Stimulated activated CD4-positive, alpha-beta T cell treated with anti-CD3 and anti-CD28 coated beads, TNF-alpha, amount 100 ng/mL, for 48 hours (primary cell): ENCODE data around the gene WFDC1.
A peak's percentile ranks its signal among the peaks of the same experiment; 100 is the strongest.

Experiments
- DNase-seq, 3 donors: peaks; one replicate each; pipeline ENCODE4 v3.0.0-alpha.2; 2020; ENCODE audit warnings: low read depth in 3 of 3

The WFDC1 gene, protein sequence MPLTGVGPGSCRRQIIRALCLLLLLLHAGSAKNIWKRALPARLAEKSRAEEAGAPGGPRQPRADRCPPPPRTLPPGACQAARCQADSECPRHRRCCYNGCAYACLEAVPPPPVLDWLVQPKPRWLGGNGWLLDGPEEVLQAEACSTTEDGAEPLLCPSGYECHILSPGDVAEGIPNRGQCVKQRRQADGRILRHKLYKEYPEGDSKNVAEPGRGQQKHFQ

DNA sequence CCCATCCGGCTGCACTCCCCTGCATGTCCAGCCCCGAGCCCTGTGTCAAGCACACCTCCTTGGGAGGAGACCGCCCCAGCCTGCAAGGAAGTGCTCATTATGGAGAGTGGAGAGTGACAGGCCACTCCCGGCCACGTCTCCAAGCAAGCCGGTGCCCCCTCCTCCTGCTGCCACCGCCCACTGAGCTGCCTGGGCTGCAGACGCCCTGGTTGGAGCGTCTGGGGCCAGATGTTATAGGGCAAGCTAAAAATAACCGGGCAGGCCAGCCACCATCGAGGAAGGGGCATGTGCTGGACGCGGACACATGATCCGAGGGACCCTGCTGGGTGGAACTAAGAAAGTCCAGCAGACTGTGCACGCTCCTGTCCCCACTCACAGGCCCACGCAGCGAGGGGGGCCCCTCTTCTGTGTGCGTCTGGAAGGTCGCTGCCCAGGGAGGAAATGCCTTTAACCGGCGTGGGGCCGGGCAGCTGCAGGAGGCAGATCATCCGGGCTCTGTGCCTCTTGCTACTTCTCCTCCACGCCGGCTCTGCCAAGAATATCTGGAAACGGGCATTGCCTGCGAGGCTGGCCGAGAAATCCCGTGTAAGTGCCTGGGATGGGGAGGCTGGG lies at the start of gene WFDC1:
WFDC1 (plus strand) TSS at position 348 of the 612 bp plus-strand sequence; CDS start at position 442, 94 bp downstream.
- no peak for DNase-seq

DNA sequence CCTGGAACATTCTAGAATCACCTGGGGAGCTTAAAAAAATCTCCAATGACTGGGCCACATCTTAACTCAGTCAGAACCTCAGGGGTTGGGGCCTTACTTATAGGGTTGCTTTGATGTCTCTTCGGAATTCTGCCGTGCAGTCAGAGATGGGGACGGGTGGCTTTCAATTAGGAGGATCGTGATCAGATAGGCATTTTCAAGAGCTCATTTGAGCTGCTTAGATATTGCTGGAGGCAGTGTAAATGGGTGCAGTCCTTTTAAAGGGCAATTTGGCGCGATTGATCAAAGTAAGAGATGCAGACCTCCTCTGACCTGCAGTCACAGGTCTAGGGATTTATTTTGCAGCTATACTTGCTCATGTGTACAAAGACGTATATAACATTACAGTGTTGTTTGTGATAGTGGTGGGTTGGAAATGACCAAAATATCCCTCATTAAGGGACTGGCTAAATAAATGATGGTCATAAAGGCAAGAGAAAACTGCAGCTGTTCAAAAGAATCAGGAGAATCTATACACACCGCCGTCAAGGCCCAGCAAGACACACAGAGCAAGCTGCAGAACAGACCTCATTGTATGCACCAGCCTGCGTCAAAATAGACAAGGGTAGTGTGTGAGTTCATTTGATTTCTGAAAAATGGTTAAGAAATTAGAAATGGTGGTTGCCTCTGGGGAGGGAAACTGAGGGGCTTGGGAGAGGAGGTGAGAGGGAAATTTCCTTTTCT lies 48.6 kb upstream of the WFDC1 start:
- no peak for DNase-seq

DNA sequence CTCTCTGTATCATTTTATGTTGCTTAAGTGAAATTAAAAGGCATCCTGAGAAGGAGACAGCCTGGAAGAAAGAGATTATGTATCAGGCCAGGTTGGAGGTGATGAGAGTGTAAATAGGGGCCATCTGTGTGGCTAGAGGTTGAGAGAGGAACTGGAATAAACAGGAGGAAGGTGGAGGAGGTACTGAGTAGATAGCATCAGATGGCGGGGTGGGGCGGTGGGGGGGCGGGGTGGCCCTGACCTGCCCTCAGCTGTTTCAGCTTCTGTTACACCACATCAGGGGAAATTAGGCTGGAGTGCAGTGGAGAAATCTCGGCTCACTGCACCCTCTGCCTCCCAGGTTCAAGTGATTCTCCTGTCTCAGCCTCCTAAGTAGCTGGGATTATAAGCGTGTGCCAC lies 48.0 kb upstream of the WFDC1 start:
- DNase-seq = no peak

DNA sequence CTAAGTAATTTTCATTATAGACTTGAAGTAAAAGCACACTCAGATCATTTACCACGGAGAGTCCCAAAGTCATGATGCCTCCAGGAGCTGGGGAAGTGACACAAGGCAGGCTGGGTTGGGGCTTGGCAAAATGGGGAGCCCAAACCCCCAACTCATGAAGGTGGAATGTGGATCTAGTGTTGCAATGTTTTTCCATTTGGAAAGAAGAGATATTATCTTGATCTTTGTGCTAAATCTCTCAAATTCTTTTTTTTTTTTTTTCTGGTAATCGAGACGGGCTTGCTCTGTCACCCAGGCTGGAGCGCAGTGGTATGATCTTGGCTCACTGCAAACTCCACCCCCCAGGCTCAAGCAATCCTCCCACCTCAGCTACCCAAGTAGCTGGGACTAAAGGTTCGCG lies 47.3 kb upstream of the WFDC1 start:
- no peak for DNase-seq

DNA sequence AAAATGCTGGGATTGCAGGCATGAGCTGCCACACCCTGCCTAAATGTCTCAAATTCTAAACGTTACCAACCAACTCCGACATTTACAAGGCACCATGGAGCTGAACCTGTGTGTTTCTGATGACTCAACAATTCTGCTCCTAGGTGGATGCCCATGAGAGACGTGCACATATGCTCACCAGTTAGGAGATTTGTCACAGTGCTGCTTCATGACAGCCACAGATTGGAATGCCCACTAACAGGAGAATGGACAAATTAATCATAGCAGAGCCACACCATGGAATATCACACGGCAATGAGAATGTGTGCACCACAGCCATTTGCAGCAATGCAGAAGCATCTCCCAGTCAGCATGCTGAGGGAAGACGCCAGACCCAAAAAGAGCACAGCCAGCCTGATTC lies 46.8 kb upstream of the WFDC1 start:
- DNase-seq = no peak

DNA sequence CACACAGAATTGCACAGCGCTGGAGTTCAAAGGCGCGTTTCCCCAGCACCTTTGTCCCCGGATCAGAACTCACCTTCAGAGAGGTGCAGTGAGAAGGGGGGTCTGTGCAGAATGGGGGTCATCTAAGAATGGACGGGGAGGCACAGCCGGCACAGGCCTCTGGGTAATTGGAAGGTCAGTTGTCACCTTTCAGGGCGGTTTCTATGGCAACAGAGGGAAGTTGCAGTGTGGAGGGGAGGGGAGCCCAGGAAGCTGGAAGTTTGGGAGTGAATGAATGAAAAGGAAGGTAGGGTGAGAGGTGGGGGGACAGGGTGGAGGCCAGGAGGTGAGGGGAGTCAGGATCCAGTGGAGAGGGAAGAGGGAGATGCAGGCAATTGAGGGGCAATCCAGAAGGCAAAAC lies 42.5 kb upstream of the WFDC1 start:
- no peak for DNase-seq

DNA sequence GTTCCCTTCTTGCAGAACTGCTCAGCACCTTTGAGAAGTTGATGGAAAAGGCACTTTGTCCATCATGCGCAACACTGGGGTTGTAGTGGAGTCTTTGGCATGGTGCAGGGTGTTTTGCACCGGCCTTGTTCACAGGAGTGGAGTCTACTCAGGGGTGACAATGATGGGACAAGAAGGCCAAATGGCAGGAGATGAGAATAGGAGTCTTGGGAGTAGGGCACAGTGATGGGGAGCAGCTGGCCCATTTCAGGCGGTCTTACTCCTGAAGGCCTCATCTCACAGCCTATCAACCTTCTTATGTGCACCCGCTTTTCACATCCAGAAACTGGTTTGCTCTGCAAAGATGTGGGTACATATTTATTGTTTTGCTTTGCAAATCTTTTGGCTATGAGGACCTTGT lies 41.5 kb upstream of the WFDC1 start:
- no peak for DNase-seq

DNA sequence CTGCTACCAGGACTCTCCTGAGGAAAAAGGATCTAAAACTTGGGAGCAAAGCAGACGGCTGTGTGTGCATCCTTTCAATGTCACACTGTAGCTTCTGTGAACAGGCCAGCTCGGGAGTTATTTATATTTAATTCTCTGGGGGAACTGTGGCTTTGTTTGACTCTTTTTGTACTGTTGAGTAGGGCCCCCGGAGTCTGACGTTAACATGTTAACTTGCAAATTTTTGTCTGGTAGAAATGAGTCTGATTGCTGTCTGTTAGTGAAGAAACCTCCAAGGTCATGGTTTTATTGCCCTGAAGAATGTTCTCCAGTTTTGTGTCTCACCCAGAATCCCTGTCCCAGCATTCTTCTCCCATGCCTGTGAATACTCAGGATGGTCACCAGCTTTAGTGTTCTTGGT lies 40.6 kb upstream of the WFDC1 start:
- DNase-seq = no peak

DNA sequence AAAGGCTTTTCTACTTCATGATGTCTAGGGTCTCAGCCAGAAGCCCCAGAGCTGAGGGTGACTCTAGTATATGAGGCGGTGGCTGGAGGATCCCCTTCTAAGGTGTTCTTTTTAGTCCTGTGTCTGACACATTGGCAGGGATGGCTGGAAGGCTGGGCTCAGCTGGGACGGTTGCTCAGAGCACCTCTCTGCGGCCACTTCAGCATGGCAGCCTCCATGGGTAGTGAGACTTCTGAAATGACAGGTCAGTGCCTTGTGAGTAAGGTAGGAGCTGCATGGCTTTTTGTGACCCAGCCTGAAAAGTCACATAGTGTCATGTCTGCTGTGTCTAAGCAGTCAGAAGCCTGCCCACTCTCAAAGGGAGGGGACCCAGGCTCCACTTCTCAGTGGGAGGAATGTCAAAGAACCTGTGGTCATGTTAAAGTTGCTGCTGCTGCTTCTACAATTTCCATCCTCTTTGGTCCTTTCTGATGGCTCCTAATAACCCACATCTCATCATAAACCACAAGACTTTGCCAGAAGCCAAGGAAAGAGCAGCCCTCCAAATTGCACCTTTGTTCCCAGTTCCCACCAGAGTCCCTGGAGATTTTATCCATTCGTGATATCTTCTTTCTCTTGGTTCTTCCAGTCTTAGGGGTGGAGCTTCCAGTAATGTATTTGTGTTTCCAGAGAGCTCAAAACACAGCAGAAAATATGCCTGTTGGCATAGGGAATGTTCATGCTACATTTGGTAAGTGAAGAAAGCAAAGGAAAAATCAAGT lies 39.4 kb upstream of the WFDC1 start:
- DNase-seq = no peak

DNA sequence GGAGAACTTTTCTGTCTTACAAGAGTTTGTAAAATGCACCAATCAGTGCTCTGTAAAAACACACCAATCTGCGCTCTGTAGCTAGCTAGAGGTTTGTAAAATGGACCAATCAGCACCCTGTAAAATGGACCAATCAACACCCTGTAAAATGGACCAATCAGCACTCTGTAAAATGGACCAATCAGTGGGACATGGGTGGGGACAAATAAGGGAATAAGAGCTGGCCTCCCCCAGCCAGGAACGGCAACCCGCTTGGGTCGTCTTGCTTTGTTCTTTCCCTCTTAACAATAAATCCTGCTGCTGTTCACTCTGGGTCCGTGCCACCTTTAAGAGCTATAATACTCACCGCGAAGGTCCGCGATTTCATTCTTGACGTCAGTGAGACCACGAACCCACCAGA lies 36.4 kb upstream of the WFDC1 start:
- DNase-seq = no peak

DNA sequence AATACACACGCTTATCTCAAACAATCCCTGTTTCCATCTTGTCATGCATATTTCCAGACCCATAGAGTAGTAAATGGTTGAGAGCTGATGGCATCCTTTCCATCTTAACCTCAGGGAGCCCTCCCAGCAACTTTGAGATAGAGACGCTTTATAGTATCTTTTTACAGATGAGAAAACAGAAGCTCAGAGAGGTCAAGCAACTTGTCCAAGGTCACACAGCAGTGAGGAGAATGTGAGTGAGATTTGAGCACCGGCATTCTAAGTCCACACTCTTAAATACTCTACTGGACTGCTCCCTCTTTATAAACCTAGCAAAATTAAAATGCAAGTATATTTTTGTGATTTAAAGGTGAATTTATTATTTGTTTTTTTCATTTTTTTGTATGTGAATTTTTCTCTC lies 35.0 kb upstream of the WFDC1 start:
- no peak for DNase-seq

DNA sequence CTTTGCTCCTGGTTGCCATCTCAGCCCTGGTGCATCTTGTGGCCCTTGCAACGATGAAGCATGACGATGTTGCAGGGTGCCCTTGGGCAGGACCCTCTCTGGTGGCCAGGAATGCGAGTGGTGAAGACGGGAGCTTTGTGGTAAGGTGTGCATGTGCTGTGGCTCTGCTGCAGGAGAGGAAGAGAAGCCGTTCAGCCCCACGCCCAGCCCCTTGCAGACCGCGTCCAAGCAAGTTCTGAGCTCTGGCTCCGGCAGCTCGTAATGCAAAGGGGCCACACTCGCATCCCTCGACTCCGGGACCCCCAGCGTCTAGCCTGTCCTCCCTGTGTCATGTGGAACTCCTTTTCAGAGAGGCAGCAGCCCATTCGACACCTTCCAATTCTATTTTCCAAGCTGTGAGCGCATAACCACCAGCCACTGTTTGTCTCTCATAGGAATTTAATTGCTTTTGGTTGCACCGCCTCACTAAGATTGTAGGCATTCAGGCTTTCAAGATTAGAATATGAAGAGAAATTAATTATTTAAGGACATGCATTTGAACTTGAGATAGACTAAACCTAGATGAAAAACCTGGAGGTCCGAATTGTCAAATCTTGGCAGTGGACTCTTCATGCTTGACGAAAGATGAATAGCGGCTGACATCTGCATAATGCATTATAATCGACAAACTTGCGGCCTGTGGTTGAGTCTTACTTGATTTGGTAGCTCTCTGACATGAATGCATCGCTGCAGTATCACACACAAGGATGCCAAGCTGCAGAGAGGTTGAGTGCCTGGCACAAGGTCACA lies 33.7 kb upstream of the WFDC1 start:
- no peak for DNase-seq

DNA sequence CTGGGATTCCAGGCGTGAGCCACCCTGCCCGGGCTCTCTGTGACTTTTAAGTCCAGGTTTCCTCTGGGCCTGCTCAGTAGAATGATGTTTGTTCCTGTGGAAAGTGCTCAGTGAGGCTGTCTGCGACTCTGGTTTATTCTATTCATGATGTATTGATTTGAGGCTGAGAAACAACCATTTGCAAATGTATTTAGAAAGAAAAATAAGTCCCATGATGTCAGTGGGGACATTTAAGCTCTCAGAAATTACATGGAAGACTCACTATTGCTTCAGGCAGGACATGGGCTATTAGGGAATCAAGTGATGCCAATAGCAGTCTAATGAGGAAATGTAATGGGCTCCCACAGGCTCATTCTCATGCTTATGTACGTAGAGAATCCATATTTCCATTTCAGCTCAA lies 32.6 kb upstream of the WFDC1 start:
- DNase-seq = no peak

DNA sequence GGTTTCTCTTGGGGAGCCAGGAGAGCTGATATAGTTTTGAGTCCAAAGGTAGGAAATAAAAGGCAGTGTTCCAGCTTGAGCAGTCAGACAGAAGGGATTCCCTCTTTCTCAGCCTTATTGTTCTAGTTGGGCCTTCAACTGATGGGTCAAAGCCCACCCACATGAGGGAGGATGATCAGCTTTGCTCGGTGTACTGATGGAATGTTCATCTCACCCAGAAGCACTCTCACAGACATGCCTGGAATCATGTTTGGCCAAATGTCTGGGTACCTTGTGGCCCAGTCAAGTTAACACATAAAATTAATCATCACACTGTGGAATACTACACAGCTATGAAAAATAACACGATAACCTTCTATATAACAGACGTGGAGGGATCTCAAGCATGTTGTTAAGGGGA lies 31.7 kb upstream of the WFDC1 start:
- DNase-seq = no peak

DNA sequence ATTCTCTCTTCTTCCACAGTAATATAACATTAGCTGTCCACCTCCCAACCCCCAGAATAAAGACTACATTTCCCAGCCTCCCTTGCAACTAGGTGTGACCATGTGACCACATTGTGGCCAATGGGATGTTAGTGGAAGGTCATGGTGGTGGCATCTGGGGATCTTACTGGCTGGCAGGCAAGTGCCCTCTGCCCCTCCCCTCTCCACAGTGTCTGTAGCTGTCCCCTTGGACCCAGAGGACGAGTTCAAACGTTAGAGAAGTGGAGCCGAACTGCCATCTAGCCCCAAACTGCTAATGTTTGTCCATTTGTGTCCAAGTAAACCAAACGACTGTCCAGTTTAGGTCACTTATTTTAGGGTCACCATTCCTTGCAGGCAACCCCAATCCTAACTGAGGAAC lies 28.2 kb upstream of the WFDC1 start:
- DNase-seq = peak in 2 of 3 donors; percentile 9 to 14

DNA sequence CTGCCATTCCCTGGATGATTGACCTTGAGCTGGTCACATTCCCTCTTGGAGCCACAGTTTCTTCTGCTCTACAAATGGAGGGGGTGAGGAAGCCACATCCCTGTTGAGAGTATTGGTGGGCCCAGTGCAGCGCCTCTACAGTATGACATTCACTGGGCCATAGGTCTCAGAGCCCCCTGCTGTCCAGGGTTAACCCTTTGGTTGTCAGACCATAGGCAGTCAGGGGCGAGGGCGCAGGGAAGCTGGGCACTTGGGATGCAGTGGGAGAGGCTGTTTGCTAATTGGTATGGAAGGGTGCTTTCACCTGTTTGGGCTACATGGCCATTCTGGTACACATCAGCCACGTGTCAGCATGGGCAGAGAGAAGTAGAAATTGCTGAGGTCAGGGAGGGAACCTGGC lies 27.3 kb upstream of the WFDC1 start:
- DNase-seq = no peak

DNA sequence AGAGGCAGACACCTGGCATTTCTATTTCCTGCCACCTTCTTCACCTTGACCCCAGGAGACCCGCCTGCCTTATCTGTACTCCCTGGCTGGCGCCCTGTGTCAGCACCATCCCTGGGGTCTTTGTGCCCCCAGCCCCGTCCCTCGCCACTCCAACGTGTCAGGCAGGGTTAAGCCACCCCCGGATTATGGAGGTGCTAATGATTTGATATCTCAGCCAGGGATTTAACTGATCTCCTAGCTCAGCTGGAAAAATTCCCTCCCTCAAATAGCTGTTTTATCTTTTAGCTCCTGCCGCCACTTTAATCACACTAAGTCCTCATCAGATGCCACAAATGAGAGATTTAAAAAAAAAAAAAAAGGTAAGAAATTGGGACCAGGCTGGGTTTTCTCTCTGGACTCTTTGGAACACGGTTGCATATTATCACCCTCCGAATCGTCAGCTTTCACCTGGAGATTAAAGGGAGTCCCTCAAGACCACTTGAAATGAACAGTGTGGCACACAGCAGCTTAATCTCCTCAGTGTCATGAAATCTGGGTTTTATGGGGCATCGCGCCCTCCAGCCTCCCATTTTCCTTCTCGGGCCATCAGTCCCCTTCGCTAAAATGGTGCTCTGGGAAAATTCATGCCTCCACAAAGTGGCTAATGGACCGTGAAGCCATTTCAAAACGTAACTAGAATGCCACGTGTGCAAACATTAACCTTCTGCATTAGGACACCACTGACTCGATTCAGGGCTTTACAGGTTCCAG lies 26.2 kb upstream of the WFDC1 start:
- DNase-seq = no peak

DNA sequence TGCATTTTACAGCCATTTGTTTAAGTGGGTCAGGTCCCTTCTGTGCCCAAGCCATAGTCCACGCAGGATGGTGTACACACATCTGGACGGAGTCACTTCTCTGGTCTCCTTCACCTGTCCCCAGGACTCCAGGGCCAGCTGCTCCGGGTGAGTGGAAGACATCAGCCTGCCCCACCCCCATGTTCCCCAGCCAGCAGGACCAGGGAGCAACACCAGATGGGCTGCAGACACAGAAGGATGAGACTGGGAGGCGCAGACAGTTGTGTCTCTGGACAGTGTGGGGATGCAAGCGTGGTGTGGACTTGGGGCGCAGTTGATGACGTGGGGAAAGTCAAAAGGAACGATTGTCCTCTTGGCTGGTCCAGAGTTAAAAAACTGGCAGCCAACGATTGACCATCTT lies 24.6 kb upstream of the WFDC1 start:
- DNase-seq = no peak

DNA sequence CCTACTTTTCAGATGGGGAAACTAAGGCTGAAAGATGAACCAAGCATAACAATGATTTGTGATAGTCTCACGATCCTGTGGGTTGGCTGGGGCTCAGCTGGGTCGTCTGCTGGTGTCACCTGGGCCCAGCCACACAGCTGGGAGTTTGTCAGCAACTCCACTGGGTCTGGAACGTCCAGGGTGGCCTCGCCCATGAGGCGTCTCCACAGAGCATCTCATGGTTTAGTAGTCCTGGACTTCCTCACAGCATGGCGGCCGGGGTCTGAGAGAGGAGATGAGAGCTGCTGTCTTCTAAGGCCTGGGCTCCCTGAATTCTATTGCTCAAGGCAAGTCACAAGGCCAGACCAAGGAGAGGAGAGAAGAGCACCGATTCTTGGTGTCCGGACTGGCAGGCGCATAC lies 24.1 kb upstream of the WFDC1 start:
- no peak for DNase-seq

DNA sequence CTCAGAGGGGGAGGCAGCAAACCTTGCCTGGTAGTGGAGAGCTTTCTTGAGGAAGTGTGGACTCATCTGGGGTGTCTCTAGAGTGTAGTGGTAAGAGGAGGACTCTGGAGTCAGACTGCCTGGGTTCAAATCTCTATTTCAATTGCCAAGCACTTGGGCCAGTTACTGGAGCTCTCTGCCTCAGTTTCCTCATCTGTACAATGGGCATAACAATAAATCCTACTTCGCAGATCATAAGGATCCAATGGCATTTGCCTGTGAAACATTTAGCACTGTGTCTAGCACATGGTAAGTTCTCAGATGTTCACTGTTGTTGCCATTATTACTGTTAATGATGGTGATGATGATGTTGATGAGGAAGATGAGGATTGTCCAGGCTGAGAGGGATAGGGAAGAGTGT lies 23.6 kb upstream of the WFDC1 start:
- DNase-seq = no peak

DNA sequence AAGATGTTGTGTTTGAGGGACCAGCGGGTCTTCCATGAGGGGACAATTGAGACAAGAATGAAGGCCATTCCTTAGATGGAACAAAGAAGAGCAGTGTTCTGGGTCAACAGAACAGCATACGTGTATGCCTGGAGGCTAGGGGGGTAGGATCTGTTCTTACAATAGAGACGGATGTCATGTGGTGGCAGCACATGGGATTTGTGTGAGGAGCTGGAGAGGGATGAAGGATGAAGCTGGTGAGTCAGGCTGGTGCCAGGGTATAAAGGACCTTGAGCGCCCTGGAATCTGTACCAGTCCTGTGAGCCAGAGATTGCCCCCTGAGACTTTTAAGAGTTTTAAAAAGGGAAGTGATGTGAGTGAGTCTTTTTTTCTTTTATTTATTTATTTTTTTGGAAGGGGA lies 22.8 kb upstream of the WFDC1 start:
- DNase-seq = no peak
